Measurements from ENCODE around the gene GPI. TPM values are rescaled to one million over a fixed set of nuclear protein-coding genes. Genes with fewer than 3 reads are reported as not detected.

GPI gene
- polyA plus RNA-seq, 1 donor = 159 TPM

Other genes starting within 250 kb of the GPI start
- gene LSM14A, start 192.7 kb upstream of the GPI start, polyA plus RNA-seq = 105 TPM
- 22.5 TPM for gene GARRE1, start 110.6 kb upstream of the GPI start, polyA plus RNA-seq
- 9.2 TPM for gene PDCD2L, start 39.2 kb downstream of the GPI start, polyA plus RNA-seq
- gene UBA2, start 63.2 kb downstream of the GPI start, polyA plus RNA-seq = 95.4 TPM
- 7.1 TPM for gene WTIP, start 116.6 kb downstream of the GPI start, polyA plus RNA-seq